Astrocyte (in vitro differentiated cells and primary cell): ENCODE results near the gene EHBP1. TPM values are rescaled to one million over a fixed set of nuclear protein-coding genes. Genes with fewer than 3 reads are reported as not detected.

Source experiments
- DNase-seq: peaks from one replicate; pipeline ENCODE4 v3.0.0-alpha.2; 2010; ENCODE audit warnings: low read depth
- FAIRE-seq: peaks from 2 replicates; lab custom pipeline; 2011; peaks lifted over from hg19 to GRCh38; lab: Jason Lieb, UNC
- H2AFZ ChIP-seq: 2 replicates; pipeline ENCODE4 v1.6.0; 2012; ENCODE audit warnings: low read depth, low read length, inconsistent platforms
- H3K27ac ChIP-seq: 2 replicates; pipeline ENCODE4 v1.5.1; 2011; ENCODE audit warnings: low read depth, low read length, inconsistent platforms
- H3K27me3 ChIP-seq: 2 replicates; pipeline ENCODE4 v1.6.0; 2011; ENCODE audit warnings: low read length, inconsistent platforms; ENCODE audit not compliant: insufficient read depth
- H3K36me3 ChIP-seq: 2 replicates; pipeline ENCODE4 v1.5.1; 2011; ENCODE audit warnings: low read length, inconsistent platforms; ENCODE audit not compliant: insufficient read depth
- H3K4me1 ChIP-seq: 2 replicates; pipeline ENCODE4 v1.5.1; 2011; ENCODE audit warnings: low read length, inconsistent platforms; ENCODE audit not compliant: insufficient read depth
- H3K4me2 ChIP-seq: 2 replicates; pipeline ENCODE4 v1.6.0; 2012; ENCODE audit warnings: low read length, inconsistent platforms
- H3K4me3 ChIP-seq: 2 replicates; pipeline ENCODE4 v1.5.1; 2011; ENCODE audit warnings: low read depth, mild to moderate bottlenecking, low read length, inconsistent platforms; ENCODE audit not compliant: insufficient read depth
- H3K79me2 ChIP-seq: 2 replicates; pipeline ENCODE4 v1.6.0; 2012; ENCODE audit warnings: mild to moderate bottlenecking, low read length, inconsistent platforms; ENCODE audit not compliant: insufficient read depth
- H3K9ac ChIP-seq: 2 replicates; pipeline ENCODE4 v1.6.0; 2012; ENCODE audit warnings: mild to moderate bottlenecking, low read length, inconsistent platforms
- H3K9me3 ChIP-seq: 2 replicates; pipeline ENCODE4 v1.5.1; 2012; ENCODE audit warnings: low read depth, mild to moderate bottlenecking, low read length, inconsistent platforms; ENCODE audit not compliant: insufficient read depth
- H4K20me1 ChIP-seq: 2 replicates; pipeline ENCODE4 v1.6.0; 2012; ENCODE audit warnings: low read length, inconsistent platforms; ENCODE audit not compliant: insufficient read depth
- H3K27ac Mint-ChIP-seq: one replicate; pipeline ENCODE4 v1.8.0; 2021; ENCODE audit warnings: mild to moderate bottlenecking, mixed read lengths; ENCODE audit not compliant: unreplicated experiment
- H3K27me3 Mint-ChIP-seq: one replicate; pipeline ENCODE4 v1.8.0; 2021; ENCODE audit warnings: low read depth, mixed read lengths; ENCODE audit not compliant: unreplicated experiment
- H3K36me3 Mint-ChIP-seq: one replicate; pipeline ENCODE4 v1.8.0; 2021; ENCODE audit warnings: low read depth, mixed read lengths; ENCODE audit not compliant: unreplicated experiment
- H3K4me1 Mint-ChIP-seq: one replicate; pipeline ENCODE4 v1.8.0; 2021; ENCODE audit warnings: low read depth, mixed read lengths; ENCODE audit not compliant: unreplicated experiment
- H3K4me3 Mint-ChIP-seq: one replicate; pipeline ENCODE4 v1.8.0; 2021; ENCODE audit warnings: mild to moderate bottlenecking, moderate library complexity, mixed read lengths; ENCODE audit not compliant: unreplicated experiment
- H3K9me3 Mint-ChIP-seq: one replicate; pipeline ENCODE4 v1.8.0; 2021; ENCODE audit warnings: mild to moderate bottlenecking, mixed read lengths; ENCODE audit not compliant: unreplicated experiment
- CTCF ChIP-seq: IDR thresholded peaks from 2 replicates; pipeline ENCODE4 v1.5.1; 2011; ENCODE audit warnings: low read depth, mild to moderate bottlenecking, inconsistent platforms, low read length, moderate library complexity; ENCODE audit not compliant: insufficient read depth
- EZH2 ChIP-seq: IDR thresholded peaks from 2 replicates; pipeline ENCODE4 v1.6.1; 2012; ENCODE audit warnings: mild to moderate bottlenecking, low read length, inconsistent platforms; ENCODE audit not compliant: insufficient read depth
- total RNA-seq: library from RNA; stranded (reverse); gene quantifications from 2 replicates; pipeline ENCODE4 v1.2.1, GENCODE V29; 2021

Gene EHBP1
- total RNA-seq, 1 donor from 2014 or later, result 44.1 TPM

- Mint-ChIP-seq H3K4me1 (peaks cover 13% of the 10 kb centered on the region), H3K36me3 (peaks cover 2% of the 10 kb centered on the region), H3K27me3 (no peaks in the 10 kb centered on the region), H3K4me3 (no peak overlapping the region), H3K27ac (no peak overlapping the region), H3K9me3 (no peaks in the 10 kb centered on the region)
- DNase-seq (no peak), FAIRE-seq (no peak)
- Histone ChIP-seq H3K4me3 (no peak overlapping the region), H3K9me3 (no peaks in the 10 kb centered on the region), H3K27ac (no peak overlapping the region), H3K79me2 (no peaks in the 10 kb centered on the region), H3K9ac (no peak overlapping the region), H3K4me2 (no peak overlapping the region), H2AFZ (no peak overlapping the region), H3K27me3 (no peaks in the 10 kb centered on the region), H4K20me1 (no peaks in the 10 kb centered on the region), H3K36me3 (peaks cover 2% of the 10 kb centered on the region), H3K4me1 (no peaks in the 10 kb centered on the region)
- TF ChIP-seq EZH2 (no peak), CTCF (no peak)
Observed at GRCh38 chr2:63001576-63001975, 296.1 kb downstream of the EHBP1 start.

GRCh38 chr2:63003351-63003750, 297.8 kb downstream of the EHBP1 start:
- H3K27me3 Mint-ChIP-seq, result no peaks in the 10 kb centered on the region
- H3K9ac ChIP-seq, result no peak overlapping the region
- H3K4me1 Mint-ChIP-seq, result peaks cover 12% of the 10 kb centered on the region
- no peaks in the 10 kb centered on the region for H3K4me1 ChIP-seq
- no peaks in the 10 kb centered on the region for H3K9me3 ChIP-seq
- no peak overlapping the region for H3K4me3 ChIP-seq
- peaks cover 2% of the 10 kb centered on the region for H3K36me3 Mint-ChIP-seq
- no peak overlapping the region for H3K27ac Mint-ChIP-seq
- H3K4me3 Mint-ChIP-seq, result no peak overlapping the region
- H3K27ac ChIP-seq, result no peak overlapping the region
- no peaks in the 10 kb centered on the region for H3K79me2 ChIP-seq
- H3K4me2 ChIP-seq, result no peak overlapping the region
- DNase-seq, result no peak
- peaks cover 2% of the 10 kb centered on the region for H3K36me3 ChIP-seq
- H2AFZ ChIP-seq, result no peak overlapping the region
- TF ChIP-seq EZH2 (no peak), CTCF (no peak)
- H3K27me3 ChIP-seq, result no peaks in the 10 kb centered on the region
- no peaks in the 10 kb centered on the region for H3K9me3 Mint-ChIP-seq
- peak; percentile 17 for FAIRE-seq
- no peaks in the 10 kb centered on the region for H4K20me1 ChIP-seq

- DNase-seq (no peak), FAIRE-seq (no peak)
- H3K4me3 ChIP-seq, result no peak overlapping the region
- no peak overlapping the region for H3K9ac ChIP-seq
- no peaks in the 10 kb centered on the region for H3K27me3 ChIP-seq
- Mint-ChIP-seq H3K4me1 (peaks cover 10% of the 10 kb centered on the region), H3K9me3 (no peaks in the 10 kb centered on the region), H3K27ac (no peak overlapping the region), H3K4me3 (no peak overlapping the region), H3K36me3 (no peaks in the 10 kb centered on the region), H3K27me3 (no peaks in the 10 kb centered on the region)
- no peaks in the 10 kb centered on the region for H3K79me2 ChIP-seq
- no peak overlapping the region for H3K4me2 ChIP-seq
- no peaks in the 10 kb centered on the region for H3K4me1 ChIP-seq
- H3K36me3 ChIP-seq, result peaks cover 2% of the 10 kb centered on the region
- H3K27ac ChIP-seq, result no peak overlapping the region
- H3K9me3 ChIP-seq, result no peaks in the 10 kb centered on the region
- no peak for TF ChIP-seq CTCF
- TF ChIP-seq EZH2, result no peak
- no peaks in the 10 kb centered on the region for H4K20me1 ChIP-seq
- no peak overlapping the region for H2AFZ ChIP-seq
Observed at GRCh38 chr2:63007813-63008458, 302.4 kb downstream of the EHBP1 start.
